ENCODE data around the gene CFHR5. TPM values are rescaled to one million over a fixed set of nuclear protein-coding genes. Genes with fewer than 3 reads are reported as not detected.

The CFHR5 gene
- total RNA-seq, result not detected in 2 replicates

DNA sequence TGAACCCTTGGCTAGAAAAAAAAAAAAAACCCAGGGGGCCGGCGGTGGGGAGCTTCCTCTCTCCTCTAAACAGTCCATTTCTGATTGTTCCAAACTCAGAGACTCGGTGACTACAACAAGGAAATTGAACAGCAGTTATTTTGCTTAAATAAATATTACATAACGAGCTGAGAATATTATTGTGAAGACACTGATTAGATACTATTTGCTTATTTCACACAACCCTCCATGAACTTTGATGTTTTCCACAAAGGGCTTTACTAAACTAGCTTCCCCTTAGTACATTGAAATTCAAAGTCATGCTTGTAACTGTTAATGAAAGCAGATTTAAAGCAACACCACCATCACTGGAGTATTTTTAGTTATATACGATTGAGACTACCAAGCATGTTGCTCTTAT lies at the start of gene CFHR5:
TSS of gene CFHR5 (plus strand) at position 279 of the 400 bp plus-strand sequence. CDS start at position 388, 109 bp downstream.

DNA sequence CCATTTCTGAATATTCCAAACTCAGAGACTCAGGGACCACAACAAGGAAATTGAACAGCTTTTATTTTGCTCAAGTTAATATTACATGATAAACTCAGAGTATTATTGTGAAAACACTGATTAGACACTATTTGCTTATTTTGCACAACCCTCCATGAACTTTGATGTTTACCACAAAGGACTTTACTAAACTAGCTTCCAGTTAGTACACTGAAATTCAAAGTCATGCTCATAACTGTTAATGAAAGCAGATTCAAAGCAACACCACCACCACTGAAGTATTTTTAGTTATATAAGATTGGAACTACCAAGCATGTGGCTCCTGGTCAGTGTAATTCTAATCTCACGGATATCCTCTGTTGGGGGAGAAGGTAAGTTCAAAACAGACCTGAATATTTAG lies 33.8 kb upstream of the CFHR5 start, which contains the start of gene CFHR2:
TSS of gene CFHR2 (plus strand) at position 171 of the 400 bp plus-strand sequence. CDS start at position 314, 143 bp downstream.

Small RNAs within 50 kb of the gene (small RNA-seq; reads per million reads assigned to genes)
- not detected for gene AL139418.1

Other genes starting within 250 kb of the CFHR5 start
- not detected in 2 replicates for gene CFHR3, start 202.7 kb upstream of the CFHR5 start, total RNA-seq
- not detected in 2 replicates for gene CFHR1, start 157.8 kb upstream of the CFHR5 start, total RNA-seq
- not detected in 2 replicates for gene CFHR4, start 89.5 kb upstream of the CFHR5 start, total RNA-seq
- not detected in 2 replicates for gene CFHR2, start 33.8 kb upstream of the CFHR5 start, total RNA-seq
- not detected in 2 replicates for gene F13B, start 89.7 kb downstream of the CFHR5 start, total RNA-seq
- 7.1 and 14.2 TPM in 2 replicates for gene ASPM, start 169.1 kb downstream of the CFHR5 start, total RNA-seq
- 15.7 and 21.5 TPM in 2 replicates for gene ZBTB41, start 223.7 kb downstream of the CFHR5 start, total RNA-seq